A673 (cell line): ENCODE results near the gene GAGE2A.
"Not testable (repeated sequence)": the region's sequence is repeated elsewhere in the genome, so short reads cannot be mapped to it uniquely, and the experiment has no call there.

Source experiments
- EZH2 ChIP-seq: fragments of 200-600 bp; sonication (generic); IDR thresholded peaks from 2 replicates; pipeline ENCODE4 v1.6.1; 2017; ENCODE audit warnings: borderline replicate concordance, low read depth, mild to moderate bottlenecking, mixed read lengths, antibody characterized with exemption, low read length; ENCODE audit not compliant: poor library complexity, severe bottlenecking
- TF ChIP-seq, protein P1 (sequence below): fragments of 300-800, 200-600 bp; sonication (generic); conservative IDR thresholded peaks from 2 replicates; pipeline ENCODE4 v1.5.1; 2017; ENCODE audit warnings: low read depth, mild to moderate bottlenecking, antibody characterized with exemption, low read length, moderate library complexity, mixed read lengths

GRCh38 chrX:49569152-49569551, 20.1 kb upstream of the GAGE2A start:
- TF ChIP-seq EZH2, result not testable (repeated sequence)
- TF ChIP-seq, protein P1, sequence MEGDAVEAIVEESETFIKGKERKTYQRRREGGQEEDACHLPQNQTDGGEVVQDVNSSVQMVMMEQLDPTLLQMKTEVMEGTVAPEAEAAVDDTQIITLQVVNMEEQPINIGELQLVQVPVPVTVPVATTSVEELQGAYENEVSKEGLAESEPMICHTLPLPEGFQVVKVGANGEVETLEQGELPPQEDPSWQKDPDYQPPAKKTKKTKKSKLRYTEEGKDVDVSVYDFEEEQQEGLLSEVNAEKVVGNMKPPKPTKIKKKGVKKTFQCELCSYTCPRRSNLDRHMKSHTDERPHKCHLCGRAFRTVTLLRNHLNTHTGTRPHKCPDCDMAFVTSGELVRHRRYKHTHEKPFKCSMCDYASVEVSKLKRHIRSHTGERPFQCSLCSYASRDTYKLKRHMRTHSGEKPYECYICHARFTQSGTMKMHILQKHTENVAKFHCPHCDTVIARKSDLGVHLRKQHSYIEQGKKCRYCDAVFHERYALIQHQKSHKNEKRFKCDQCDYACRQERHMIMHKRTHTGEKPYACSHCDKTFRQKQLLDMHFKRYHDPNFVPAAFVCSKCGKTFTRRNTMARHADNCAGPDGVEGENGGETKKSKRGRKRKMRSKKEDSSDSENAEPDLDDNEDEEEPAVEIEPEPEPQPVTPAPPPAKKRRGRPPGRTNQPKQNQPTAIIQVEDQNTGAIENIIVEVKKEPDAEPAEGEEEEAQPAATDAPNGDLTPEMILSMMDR, result not testable (repeated sequence)
